Ovary (tissue), 9 donors: Measurements from ENCODE around the gene SOCS7. TPM values are rescaled to one million over a fixed set of nuclear protein-coding genes. Genes with fewer than 3 reads are reported as not detected.
A peak's percentile ranks its signal among the peaks of the same experiment; 100 is the strongest.

Source experiments
- DNase-seq, 5 donors: peaks; one replicate each; pipeline ENCODE4 v3.0.0-alpha.2; 2019 to 2020
- H3K27ac ChIP-seq, 2 donors: fragments of 200-600 bp; one replicate each; pipeline versions ENCODE4 v1.5.1 to v1.8.0; 2019 to 2022
- H3K27me3 ChIP-seq: fragments of 200-600 bp; one replicate; pipeline ENCODE4 v1.8.0; 2022
- H3K36me3 ChIP-seq: fragments of 200-600 bp; sonication (generic); one replicate; pipeline ENCODE4 v1.5.1; 2019
- H3K4me1 ChIP-seq: one replicate; pipeline ENCODE4 v1.8.1; 2013; ENCODE audit warnings: mild to moderate bottlenecking, moderate library complexity; ENCODE audit not compliant: insufficient read depth
- H3K4me3 ChIP-seq: fragments of 200-600 bp; sonication (generic); one replicate; pipeline ENCODE4 v1.5.1; 2017
- H3K9me3 ChIP-seq, 2 donors: fragments of 200-600 bp in 1 of 2; sonication (generic) in 1 of 2; one replicate each; pipeline versions ENCODE4 v1.5.1 to v1.8.1; 2013 to 2019; ENCODE audit warnings: mild to moderate bottlenecking in 1 of 2, moderate library complexity in 1 of 2
- CTCF ChIP-seq, 3 donors: fragments of 450-650 bp in 2 of 3; fragments of 200-600 bp in 1 of 3; IDR thresholded peaks; one replicate each; pipeline versions ENCODE4 v1.5.1 to v1.8.0; 2016 to 2022; ENCODE audit warnings: antibody characterized with exemption in 3 of 3, mild to moderate bottlenecking in 1 of 3
- EP300 ChIP-seq: sonication (generic); formaldehyde crosslinking; IDR thresholded peaks from one replicate; pipeline ENCODE4 v1.6.1; 2017; ENCODE audit warnings: antibody characterized with exemption
- POLR2A ChIP-seq: fragments of 450-650 bp; IDR thresholded peaks from one replicate; pipeline ENCODE4 v1.6.1; 2017; ENCODE audit warnings: antibody characterized with exemption, mild to moderate bottlenecking, moderate library complexity
- WGBS, 3 donors: extraction: QIAGEN DNeasy Blood & Tissue Kit in 1 of 3; methylation state at CpG; one replicate each; pipeline versions ENCODE4 v1.1.5 to v1.1.7; 2013 to 2017; 5-methylcytosine and 5-hydroxymethylcytosine counted together
- intact Hi-C, 4 donors: fragments of 100-400 bp; cut with DNase I; formaldehyde crosslinking; loops; one replicate each; pipeline versions ENCODE4 v1.11.0 to v1.15.1; 2022 to 2023
- polyA plus RNA-seq, 2 donors: library from polyadenylated mRNA; stranded (reverse); fragments of 200-250 nt in 1 of 2; fragments of 350-450 nt in 1 of 2; fragmentation: Illumina TruSeq in 1 of 2; extraction: RNeasy Lipid Tissue Mini Kit (QIAGEN cat#74804) in 1 of 2; gene quantifications; one replicate each; pipeline ENCODE4 v1.2.3, GENCODE V29; 2013 to 2014
- total RNA-seq, 7 donors: library from RNA; depleted of rRNA in 2 of 7; stranded (reverse); fragments of >200 nt in 2 of 7; fragmentation: NEBNext Ultra II Directional in 3 of 7; extraction: Animal tissue kit (Norgen Biotek cat#: 25700) in 3 of 7; gene quantifications; one replicate each; pipeline versions ENCODE4 v1.1.0 to v1.2.4, GENCODE V29; 2016 to 2023
- donor health status: DM: no; HTN: no; CAD: no; lungs with moderate emphysema.
- donor health status: DM: no; HTN: no; CAD: no.
- donor health status: Bipolar disorder and iron deficiency.
- donor health status: DM: yes; HTN: yes; CAD: no.
- donor health status: DM: no; HTN: no; CAD: no.
- donor health status: DM: yes; HTN: yes; CAD: no.

SOCS7 gene
- total and polyA plus RNA-seq, 9 donors = 8.9 to 23.8 (median 19.6) TPM

- Histone ChIP-seq H3K27ac (no peak overlapping the region), H3K4me1 (peaks cover 8% of the 10 kb centered on the region), H3K4me3 (no peak overlapping the region), H3K36me3 (no peaks in the 10 kb centered on the region), H3K9me3 (no peaks in the 10 kb centered on the region), H3K27me3 (no peaks in the 10 kb centered on the region)
- WGBS, 3 donors = 94 to 98% (median 95%) methylated on average over 2 of the region's 2 CpGs
- TF ChIP-seq CTCF (IDR thresholded peaks at IDR 0.05) (no peak), POLR2A (no peak), EP300 (no peak)
- intact Hi-C loops = loop anchor here in 3 of 4 donors (2.0 to 10.0 kb wide), 3 partner anchors 65 to 405 kb away; partner anchors contain the start of gene PSMB3 (in 1 of the 3)
- DNase-seq = no peak
These were observed 1.6 kb upstream of the SOCS7 start for GRCh38 chr17:38350035-38350434.

DNA sequence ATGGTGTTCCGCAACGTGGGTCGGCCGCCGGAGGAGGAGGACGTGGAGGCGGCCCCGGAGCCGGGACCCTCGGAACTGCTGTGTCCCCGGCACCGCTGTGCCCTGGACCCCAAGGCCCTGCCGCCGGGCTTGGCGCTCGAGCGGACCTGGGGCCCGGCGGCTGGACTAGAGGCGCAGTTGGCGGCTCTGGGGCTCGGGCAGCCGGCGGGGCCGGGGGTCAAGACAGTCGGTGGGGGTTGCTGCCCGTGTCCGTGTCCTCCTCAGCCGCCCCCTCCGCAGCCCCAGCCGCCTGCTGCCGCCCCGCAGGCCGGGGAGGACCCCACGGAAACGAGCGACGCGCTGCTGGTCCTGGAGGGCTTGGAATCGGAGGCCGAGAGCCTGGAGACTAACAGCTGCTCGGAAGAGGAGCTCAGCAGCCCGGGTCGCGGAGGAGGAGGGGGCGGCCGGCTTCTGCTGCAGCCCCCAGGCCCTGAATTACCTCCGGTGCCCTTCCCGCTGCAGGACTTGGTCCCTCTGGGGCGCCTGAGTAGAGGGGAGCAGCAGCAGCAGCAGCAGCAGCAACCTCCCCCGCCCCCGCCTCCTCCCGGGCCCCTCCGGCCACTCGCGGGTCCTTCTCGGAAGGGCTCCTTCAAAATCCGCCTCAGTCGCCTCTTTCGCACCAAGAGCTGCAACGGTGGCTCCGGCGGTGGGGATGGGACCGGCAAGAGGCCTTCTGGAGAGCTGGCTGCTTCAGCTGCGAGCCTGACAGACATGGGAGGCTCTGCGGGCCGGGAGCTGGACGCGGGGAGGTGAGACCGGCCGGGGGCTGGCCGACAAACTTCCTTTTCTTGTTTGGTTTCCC is 821 bp downstream of the SOCS7 start:
- TF ChIP-seq POLR2A (no peak), CTCF (IDR thresholded peaks at IDR 0.05) (no peak), EP300 (no peak)
- intact Hi-C loops = loop anchor here in 2 of 4 donors (10.0 kb wide), 2 partner anchors 62 to 402 kb away; partner anchors contain the start of gene PSMB3 (in 1 of the 2)
- Histone ChIP-seq H3K9me3 (no peaks in the 10 kb centered on the region), H3K36me3 (no peaks in the 10 kb centered on the region), H3K4me1 (peaks cover 11% of the 10 kb centered on the region), H3K4me3 (peak overlapping the region; percentile 64), H3K27me3 (no peaks in the 10 kb centered on the region), H3K27ac (peak overlapping the region; percentile 40 to 75)
- 0% methylated on average over 54 to 72 of the region's 72 CpGs for WGBS, 3 donors
- DNase-seq = peak in 4 of 5 donors; percentile 29 to 52 (median 40)

DNA sequence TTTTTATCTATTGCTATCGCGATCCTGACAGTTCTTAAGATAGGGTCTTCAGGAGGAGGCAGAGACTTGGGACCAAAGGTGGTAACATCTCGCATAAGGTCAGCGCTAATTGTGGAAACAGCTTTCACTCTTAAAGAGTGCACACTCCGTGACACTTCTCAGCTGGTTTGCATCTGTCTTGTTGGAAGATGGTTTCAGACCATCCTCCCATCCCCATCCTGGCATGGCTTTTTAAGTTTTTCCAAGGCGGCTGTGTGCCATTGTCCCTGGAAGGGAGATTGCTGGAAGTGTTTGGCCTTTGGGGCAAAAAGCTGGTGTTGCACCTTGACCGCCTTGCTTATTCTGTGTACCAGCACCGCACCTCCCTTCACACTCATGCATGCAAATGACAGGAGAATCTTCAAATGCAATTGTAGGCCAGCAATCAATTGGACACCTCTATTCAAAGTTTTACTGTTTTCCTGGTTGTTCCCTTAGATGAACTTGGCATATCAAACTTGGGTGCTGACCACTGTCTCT is 1.5 kb downstream of the SOCS7 start:
- Histone ChIP-seq H3K36me3 (no peaks in the 10 kb centered on the region), H3K9me3 (no peaks in the 10 kb centered on the region), H3K27me3 (no peaks in the 10 kb centered on the region), H3K27ac (peak overlapping the region; percentile 40 to 75), H3K4me1 (peaks cover 13% of the 10 kb centered on the region), H3K4me3 (peak overlapping the region; percentile 64)
- no peak for DNase-seq
- no peak for TF ChIP-seq CTCF (IDR thresholded peaks at IDR 0.05)
- TF ChIP-seq EP300 = no peak
- WGBS, 3 donors = 7 to 11% (median 11%) methylated on average over 8 of the region's 8 CpGs
- intact Hi-C loops = loop anchor here in 2 of 4 donors (10.0 kb wide), 2 partner anchors 62 to 402 kb away; partner anchors contain the start of gene PSMB3 (in 1 of the 2)

DNA sequence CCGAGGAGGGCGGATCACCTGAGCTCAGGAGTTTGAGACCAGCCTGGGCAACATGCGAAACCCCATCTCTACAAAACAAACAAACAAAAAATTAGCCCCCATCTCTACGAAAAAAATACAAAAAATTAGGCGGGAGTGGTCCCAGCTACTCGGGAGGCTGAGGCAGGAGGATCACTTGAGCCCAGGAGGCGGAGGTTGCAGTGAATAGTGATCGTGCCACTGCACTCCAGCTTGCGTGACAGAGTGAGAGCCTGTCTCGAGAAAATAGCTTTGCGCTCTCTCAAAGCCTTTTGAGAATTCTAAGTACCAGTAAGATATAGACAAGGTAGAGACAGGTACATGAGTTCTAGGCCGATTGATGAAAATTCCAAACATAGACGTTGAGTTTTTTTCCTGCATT is 2.0 kb downstream of the SOCS7 start:
- DNase-seq = no peak
- TF ChIP-seq CTCF (IDR thresholded peaks at IDR 0.05) = no peak
- no peak for TF ChIP-seq EP300
- no peak for TF ChIP-seq POLR2A
- intact Hi-C loops = loop anchor here in 2 of 4 donors (10.0 kb wide), 2 partner anchors 61 to 401 kb away; partner anchors contain the start of gene PSMB3 (in 1 of the 2)
- 76 to 79% (median 77%) methylated on average over 13 of the region's 13 CpGs for WGBS, 3 donors
- H3K4me3 ChIP-seq = no peak overlapping the region
- no peaks in the 10 kb centered on the region for H3K36me3 ChIP-seq
- no peaks in the 10 kb centered on the region for H3K9me3 ChIP-seq
- peaks cover 13% of the 10 kb centered on the region for H3K4me1 ChIP-seq
- H3K27ac ChIP-seq = no peak overlapping the region
- no peaks in the 10 kb centered on the region for H3K27me3 ChIP-seq
